ENCODE measurements around the gene ZGRF1.
"Not testable (repeated sequence)": the region's sequence is repeated elsewhere in the genome, so short reads cannot be mapped to it uniquely, and the experiment has no call there.

ZGRF1 gene

GRCh38 chr4:112644595-112645535, 8.2 kb upstream of the ZGRF1 start:
- DNase-seq: not testable (repeated sequence)

GRCh38 chr4:112642526-112642925, 5.8 kb upstream of the ZGRF1 start:
- DNase-seq: no peak

DNA sequence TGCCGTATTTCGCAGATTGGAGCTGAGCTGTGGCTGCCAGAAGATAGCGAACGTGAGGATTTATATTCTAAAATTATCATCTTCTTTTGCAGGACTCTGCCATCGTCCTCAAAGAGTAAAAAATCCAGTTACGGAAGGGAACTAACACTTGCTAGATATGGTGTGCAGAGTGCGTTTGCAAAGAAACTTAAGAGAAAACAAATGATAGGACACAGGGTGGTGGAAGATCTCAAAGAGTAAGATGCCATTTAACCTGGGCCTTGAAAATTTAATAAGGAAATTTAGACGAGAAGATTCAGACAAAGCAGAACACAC, 800 bp upstream of the ZGRF1 start:
- no peak for DNase-seq

GRCh38 chr4:112633477-112634235, 3.1 kb downstream of the ZGRF1 start:
- DNase-seq: peak; percentile 38

GRCh38 chr4:112626228-112626627, 10.5 kb downstream of the ZGRF1 start:
- DNase-seq: no peak

GRCh38 chr4:112616984-112617383, 19.7 kb downstream of the ZGRF1 start:
- DNase-seq: no peak

- not testable (repeated sequence) for DNase-seq
Measured at GRCh38 chr4:112612814-112613213, 23.9 kb downstream of the ZGRF1 start.

GRCh38 chr4:112604589-112604988, 32.1 kb downstream of the ZGRF1 start:
- peak; percentile 46 for DNase-seq

DNA sequence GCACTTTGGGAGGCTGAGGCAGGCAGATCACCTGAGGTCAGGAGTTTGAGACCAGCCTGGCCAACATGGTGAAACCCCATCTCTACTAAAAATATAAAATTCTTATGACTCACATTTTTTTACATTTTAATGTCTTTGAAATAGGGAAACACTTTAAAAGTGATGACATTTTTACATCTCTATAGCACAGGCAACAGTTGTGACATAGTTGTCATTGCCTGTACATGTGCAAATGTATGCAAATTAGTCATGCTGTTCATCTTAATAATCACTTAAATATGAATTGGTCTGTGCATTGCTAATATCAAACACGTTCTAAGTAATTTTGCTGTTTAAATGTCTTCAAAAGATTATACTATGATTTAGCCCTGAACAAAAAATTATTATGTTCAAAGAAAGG, 41.7 kb downstream of the ZGRF1 start:
- no peak for DNase-seq

DNA sequence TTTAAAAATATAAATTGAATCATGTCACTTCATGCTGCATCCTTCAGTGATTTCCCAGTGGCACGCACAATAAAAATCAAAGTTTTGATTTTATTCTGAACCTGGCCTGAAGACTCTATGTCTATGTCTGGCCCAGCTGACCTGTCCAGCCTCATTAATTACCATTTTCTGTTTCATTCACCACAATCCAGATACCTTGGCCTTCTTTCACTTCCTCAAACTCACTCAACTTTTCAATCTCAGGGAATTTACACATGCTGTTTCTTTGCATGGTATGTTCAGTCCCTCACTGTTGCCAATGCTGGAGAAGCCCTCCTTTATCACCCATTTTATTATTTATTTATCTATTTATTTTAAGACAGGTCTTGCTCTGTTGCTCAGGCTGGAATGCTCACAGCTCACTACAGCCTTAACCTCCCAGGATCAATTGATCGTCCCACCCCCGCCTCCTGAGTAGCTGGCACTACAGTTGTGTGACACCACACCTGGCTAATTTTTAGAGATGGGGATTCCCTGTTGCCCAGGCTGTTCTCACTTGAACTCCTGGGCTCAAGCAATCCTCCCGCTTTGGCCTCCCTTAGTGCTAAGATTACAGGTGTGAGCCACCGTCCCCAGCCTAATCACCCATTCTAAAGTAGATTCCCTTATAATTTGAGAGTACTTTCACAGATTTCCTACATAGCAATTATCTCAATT, 43.1 kb downstream of the ZGRF1 start:
- DNase-seq: no peak

DNA sequence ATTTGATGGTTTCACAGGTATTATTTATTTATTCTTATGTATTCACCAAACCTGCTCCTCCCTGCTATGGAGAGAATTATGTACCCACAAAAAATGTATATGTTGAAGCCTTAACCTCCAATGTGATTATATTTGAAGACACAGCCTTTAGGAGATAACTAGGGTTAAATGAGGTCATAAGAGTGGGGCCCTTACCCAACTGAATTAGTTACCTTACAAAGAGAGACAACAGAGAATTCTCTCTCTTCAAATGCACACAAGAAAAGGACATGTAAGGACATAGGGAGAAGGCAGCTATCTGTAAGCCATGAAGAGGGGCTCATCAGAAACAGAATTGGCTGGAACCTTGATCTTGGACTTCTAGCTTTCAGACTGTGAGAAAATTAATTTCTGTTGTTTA, 44.0 kb downstream of the ZGRF1 start:
- DNase-seq: no peak

DNA sequence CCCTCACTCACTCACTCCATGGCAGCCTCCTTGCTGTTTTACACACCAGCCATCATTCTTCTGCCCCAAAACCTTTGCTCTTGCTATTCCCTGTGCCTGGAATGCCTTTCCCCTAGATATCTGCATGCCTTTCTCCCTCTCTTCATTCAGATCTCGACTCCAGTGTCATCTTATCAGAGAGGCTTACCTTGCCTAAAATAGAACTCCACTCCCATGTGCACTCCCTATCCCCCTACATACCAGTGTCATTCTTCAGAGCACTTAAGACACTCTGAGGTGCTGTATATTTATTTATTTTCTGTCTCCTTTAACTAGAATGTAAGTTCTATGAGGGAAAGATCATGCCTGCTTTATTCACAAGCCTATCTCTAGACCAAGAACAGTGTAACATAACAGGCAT, 45.1 kb downstream of the ZGRF1 start:
- DNase-seq: no peak

GRCh38 chr4:112589206-112589605, 47.5 kb downstream of the ZGRF1 start:
- DNase-seq: no peak

DNA sequence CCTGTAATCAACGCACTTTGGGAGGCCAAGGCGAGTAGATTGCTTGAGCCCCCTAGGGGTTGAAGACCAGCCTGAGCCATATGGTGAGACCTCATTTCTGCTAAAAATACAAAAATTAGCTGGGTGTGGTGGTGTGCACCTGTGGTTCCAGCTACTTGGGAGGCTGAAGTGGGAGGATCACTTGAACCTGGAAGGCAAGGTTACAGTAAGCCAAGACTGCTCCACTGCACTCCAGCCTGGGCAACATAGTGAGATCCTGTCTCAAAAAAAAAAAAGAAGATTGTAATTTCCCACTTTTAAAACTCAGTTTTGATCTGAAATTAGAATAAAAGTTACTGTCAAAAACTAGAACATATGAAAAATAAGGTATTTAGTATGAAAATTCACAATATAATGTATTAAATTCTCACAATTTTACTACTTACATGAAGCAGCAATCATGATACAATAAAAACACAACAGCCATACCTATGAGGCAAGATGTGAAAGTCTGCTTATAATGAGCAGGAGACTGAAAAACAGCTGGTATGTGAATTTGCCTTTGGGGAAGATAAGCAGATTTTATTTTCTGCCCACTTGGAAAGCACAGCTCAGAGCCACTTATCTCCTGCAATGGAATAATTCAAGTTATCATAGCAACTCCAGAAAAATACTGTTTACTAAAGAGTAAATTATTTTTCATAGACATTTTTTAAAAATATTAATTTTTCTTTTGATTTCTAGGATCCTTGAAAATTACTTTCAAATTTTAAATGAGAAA, 50.6 kb downstream of the ZGRF1 start:
- no peak for DNase-seq

GRCh38 chr4:112567536-112567935, 69.2 kb downstream of the ZGRF1 start:
- no peak for DNase-seq

- no peak for DNase-seq
Measured at GRCh38 chr4:112564706-112565270, 71.9 kb downstream of the ZGRF1 start.

DNA sequence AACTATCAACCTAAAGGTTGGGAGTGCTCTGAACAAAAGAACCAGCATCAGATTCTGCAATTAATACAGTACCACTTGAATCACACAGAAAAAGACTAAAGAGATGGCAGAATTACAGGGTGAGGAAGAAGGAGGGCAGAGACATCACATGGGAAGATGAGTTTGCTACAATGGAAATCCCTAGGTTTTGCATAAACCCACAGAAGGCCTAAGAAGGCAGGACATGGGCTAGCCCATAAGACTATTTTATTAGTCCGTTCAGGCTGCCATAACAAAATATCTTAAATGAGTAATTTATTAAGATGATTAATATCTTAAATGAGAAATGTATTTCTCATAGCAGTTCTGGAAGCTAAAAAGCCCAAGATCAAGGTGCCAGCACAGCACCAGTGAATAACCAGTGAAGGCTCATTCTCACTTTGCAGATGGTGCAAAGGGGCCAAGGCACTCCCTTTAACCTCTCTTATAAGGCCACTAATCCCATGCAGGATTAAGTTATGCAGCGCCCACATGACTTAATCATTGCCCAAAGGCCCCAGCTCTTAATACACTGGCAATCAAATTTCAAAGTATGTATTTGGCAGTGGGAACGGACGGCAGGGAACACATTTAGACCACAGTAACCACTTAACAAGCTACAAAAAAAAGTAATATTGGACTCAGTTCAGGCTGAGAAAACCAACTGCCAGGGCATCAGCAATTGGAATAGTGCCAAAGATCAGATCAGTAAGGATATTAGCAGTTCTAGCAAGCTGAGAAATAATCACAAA, 73.1 kb downstream of the ZGRF1 start:
- peak; percentile 32 for DNase-seq

DNA sequence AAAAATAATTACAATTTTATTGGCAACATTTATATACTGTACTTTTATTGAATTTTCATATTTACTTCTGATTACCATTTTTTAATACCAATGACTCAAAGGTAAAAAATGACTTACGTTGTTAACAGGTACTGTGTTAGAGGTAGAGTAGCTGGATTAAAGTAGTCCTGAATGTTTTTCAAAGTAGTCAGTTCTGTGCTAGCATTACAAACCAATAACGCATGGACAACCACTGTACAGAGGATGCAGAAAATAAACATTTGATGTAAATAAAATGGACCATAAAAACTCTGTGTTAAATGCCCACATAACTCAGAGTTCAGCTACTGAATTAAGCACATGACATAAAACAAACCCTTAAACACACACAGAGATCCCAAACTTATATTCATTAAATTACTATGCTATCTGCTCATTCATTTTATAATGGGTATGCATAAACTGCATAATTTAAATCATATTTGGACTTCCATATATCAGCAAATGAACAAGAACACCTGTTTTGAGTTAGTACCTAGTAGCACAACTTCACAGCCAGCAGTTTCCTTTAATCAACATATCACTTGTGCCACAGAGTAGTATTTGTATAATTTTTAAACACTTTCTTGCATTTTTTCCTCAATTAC, 74.3 kb downstream of the ZGRF1 start:
- DNase-seq: no peak

- DNase-seq: no peak
Measured at GRCh38 chr4:112560084-112560483, 76.6 kb downstream of the ZGRF1 start.

DNA sequence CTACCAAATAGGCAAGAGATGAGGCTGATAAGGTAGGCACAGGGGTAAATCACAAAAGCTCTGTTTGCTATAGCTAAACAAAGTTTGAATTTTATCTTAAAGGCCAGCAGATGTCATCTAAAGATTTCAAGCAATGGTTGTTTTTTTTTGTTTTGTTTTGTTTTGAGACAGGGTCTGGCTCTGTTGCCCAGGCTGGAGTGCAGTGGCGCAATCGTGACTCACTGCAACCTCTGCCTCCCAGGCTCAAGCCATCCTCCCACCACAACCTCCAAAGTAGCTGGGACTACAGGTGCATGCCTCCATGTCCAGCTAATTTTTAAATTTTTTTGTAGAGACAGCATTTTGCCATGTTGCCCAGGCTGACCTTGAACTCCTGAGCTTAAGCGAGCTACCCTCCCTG, 77.7 kb downstream of the ZGRF1 start:
- DNase-seq: no peak

Measured in NCI-H2171 treated with DMSO at 0.1 percent for 48 hours (cell line).